KOPT-K1 (cell line): ENCODE data around the gene IL16.

Experiments
- H3K27ac ChIP-seq: fragments of 200-600 bp; sonication (generic); 2 replicates; pipeline ENCODE4 v1.5.1; 2016; ENCODE audit warnings: antibody characterized with exemption, mild to moderate bottlenecking, low read depth, low read length; ENCODE audit not compliant: poor library complexity, severe bottlenecking
- H3K36me3 ChIP-seq: fragments of 200-600 bp; sonication (generic); 2 replicates; pipeline ENCODE4 v1.5.1; 2017; ENCODE audit warnings: antibody characterized with exemption, mild to moderate bottlenecking, low read length, moderate library complexity; ENCODE audit not compliant: insufficient read depth
- H3K9me3 ChIP-seq: fragments of 200-600 bp; sonication (generic); 2 replicates; pipeline ENCODE4 v1.5.1; 2017; ENCODE audit warnings: antibody characterized with exemption, low read length, mild to moderate bottlenecking; ENCODE audit not compliant: insufficient read depth, poor library complexity, severe bottlenecking

IL16 gene

DNA sequence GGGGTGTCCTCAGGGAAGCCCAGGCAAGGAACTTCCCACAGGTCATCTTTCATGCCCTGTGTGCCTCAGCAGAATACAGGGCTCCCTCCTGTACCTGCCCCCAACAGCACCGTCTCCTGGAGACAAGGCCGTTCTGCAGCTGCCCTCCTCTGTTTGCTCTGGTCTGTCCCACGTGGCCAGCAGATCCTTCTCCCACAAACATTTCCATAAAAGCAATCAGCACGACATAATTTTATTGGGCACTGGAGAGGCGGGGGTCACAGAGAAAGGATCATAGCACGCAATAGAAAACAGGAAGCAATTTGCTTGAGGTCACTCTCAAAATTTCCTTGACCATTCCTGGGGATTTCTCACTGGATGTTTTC, 97.8 kb downstream of the IL16 start:
- Histone ChIP-seq H3K9me3 (no peaks in the 10 kb centered on the region), H3K36me3 (peaks cover 7% of the 10 kb centered on the region), H3K27ac (peak overlapping the region; percentile 98)

DNA sequence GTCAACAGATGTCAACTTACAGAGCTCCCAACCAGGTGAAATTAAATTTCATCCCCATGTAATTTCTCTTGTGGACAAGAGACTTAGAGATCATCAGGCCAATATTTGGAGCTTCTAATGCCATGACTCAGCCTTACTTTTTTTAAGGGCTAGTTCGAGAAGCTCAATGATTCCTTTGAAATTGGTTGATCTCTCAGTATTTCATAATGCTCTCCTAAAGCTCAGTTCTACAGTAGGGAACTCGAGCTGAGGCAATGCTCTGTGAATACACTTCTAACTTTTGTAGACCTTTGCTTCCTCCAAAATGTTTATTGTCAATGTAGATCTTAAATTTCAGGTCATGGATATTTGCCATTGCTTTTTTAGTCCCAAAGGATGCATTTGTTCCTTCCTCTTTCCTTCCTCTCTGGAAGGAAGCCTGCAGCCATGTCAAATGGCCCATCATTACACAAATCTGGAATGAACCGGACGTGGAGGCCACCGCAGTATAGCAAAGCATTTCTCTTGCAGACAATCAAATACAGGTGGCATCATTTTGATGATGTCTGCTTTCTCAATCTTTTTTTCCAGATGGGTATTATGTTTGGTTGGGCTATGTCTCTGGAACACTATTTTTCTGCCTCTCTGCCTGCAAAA, 98.9 kb downstream of the IL16 start:
- H3K27ac ChIP-seq, result peak overlapping the region; percentile 98

DNA sequence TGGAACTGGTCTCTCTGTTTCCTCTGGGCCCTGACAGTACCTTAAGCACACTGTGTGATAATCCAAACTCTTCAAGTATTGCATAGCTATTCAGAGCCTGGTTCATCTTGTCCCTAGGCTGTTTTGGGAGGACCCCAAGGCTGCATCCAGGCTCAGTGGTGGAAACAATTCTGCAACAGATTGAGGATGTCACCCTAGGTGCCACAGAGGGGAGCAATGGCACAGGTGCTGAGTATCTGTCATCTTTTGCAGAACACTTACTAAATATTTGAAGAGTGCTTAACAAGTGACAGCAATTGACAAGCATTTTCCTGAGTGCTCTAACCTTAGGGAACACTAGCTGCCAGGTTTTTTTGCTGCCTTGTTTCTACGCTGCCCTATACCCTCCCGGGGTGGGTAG, 99.5 kb downstream of the IL16 start:
- Histone ChIP-seq H3K9me3 (no peaks in the 10 kb centered on the region), H3K27ac (peak overlapping the region; percentile 98), H3K36me3 (peaks cover 24% of the 10 kb centered on the region)

More for the DNA sequence above, 98.9 kb downstream of the IL16 start:
- Histone ChIP-seq H3K36me3 (peaks cover 18% of the 10 kb centered on the region), H3K9me3 (no peaks in the 10 kb centered on the region)

DNA sequence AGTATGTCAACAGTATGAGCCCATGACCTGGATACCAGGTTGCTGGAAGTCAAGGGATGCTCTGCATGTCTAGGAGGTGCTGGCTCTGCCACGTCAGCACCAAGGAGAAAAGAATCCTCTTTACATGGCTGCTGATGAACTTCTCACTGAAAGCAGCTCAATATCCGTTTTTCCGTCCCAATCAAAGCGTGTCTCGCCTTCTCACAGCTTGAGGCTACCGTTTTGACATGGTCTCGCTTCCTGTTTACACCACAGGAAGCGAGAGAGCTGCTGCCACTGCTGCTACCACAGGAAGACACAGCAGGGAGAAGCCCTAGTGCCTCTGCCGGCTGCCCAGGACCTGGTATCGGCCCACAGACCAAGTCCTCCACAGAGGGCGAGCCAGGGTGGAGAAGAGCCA, 100.0 kb downstream of the IL16 start:
- Histone ChIP-seq H3K9me3 (no peaks in the 10 kb centered on the region), H3K36me3 (peaks cover 29% of the 10 kb centered on the region), H3K27ac (peak overlapping the region; percentile 98)

DNA sequence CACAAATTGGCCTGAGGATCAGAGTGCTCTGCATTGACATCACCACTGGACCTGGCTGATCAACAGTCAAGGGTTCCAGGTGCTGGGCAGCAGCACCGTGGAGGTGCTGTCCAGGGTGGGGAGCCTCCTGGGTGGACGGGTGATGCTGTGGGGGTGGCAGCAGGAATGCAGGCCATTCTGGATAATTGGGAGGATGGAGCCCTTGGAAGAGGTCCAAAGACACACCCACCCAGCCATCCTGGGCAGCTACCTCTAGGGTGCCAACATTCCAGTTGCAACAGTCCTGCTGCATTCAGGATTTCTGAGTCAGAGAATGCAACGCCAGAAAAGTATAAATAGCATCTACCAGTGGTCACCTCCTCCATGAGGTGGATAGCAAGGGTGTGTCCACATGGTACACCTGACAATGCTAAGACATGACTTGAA, 100.5 kb downstream of the IL16 start:
- H3K9me3 ChIP-seq, result no peaks in the 10 kb centered on the region
- peaks cover 34% of the 10 kb centered on the region for H3K36me3 ChIP-seq
- peak overlapping the region; percentile 98 for H3K27ac ChIP-seq

DNA sequence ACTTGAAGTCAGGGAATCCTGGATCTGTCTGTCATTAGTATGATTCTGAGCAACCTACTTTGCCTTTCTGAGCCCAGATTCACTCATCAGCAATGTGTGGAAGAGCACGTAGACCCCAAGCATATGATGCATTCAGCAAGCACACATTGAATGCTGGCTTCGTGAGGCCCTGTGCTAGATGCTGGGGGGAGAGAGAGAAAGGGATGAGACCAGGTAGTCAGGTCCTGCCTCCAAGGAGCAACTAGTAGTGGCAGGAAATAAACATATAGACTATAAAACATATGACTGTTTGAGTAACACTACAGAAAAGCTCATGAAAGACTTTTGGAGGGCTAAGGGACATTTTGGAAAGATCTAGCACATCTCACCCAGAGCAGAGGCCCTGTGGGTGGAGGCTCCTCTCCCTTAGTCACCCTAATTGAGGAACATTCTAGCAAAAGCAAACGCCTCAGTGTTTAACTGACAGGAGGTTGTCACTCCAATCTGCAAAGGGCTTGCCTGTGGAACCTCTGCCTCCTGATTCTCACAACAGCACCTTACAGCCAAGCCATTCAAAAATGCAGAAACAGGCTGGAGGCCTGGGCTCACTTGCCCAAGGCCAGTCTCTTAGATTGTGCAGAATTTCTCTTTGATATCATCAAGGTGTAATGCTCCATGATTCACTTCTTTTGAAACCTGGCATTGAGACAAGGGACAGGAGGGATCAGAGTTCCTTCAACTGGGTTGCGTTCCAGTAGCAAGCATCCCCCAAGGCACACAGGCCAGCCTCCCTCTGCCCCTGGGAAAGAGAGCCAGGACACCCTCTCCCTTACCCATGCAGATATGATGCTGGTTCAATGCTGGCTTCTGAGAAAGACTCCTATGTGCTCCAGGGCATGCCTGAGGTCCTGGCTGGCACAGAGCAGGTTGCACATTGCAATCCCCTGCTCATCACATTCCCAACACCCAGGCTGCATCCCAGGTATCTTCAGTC, 101.2 kb downstream of the IL16 start:
- H3K9me3 ChIP-seq, result no peaks in the 10 kb centered on the region
- peaks cover 41% of the 10 kb centered on the region for H3K36me3 ChIP-seq
- H3K27ac ChIP-seq, result peak overlapping the region; percentile 98

DNA sequence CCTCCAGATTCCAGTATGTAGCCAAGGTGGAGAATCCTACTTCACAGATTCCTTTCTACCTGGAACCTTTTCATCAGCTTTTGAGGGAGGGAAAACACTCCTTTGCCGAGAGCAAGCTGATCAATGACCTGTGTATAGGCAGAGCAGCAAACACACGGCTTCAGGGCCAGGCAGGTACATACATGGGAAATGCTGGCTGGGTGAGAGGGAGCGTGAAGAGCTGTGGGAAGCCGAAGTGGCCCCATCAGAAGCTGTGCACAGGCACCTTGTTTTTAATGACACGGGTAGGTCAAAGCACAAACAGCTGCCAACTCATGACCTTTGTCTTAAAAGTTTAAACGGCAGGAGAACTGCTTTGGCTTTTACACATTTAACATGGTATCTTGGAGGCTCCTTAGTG, 101.9 kb downstream of the IL16 start:
- H3K36me3 ChIP-seq, result peaks cover 48% of the 10 kb centered on the region
- no peaks in the 10 kb centered on the region for H3K9me3 ChIP-seq
- H3K27ac ChIP-seq, result peak overlapping the region; percentile 98

DNA sequence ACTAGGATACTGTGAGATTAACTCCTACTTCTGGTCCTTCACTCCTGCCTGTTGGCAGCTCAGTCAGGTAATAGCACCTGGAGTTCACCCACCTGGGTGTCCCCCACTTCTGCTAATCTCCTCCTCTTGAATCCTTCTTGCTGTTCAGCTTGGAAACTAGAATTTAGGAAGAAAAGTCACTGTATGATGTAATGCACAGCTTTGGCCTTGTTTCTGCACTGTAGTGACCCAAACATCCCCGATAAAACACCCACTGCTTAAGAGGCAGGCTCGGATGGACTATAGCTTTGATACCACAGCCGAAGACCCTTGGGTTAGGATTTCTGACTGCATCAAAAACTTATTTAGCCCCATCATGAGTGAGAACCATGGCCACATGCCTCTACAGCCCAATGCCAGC, 102.5 kb downstream of the IL16 start:
- Histone ChIP-seq H3K36me3 (peaks cover 54% of the 10 kb centered on the region), H3K27ac (peak overlapping the region; percentile 98), H3K9me3 (no peaks in the 10 kb centered on the region)

DNA sequence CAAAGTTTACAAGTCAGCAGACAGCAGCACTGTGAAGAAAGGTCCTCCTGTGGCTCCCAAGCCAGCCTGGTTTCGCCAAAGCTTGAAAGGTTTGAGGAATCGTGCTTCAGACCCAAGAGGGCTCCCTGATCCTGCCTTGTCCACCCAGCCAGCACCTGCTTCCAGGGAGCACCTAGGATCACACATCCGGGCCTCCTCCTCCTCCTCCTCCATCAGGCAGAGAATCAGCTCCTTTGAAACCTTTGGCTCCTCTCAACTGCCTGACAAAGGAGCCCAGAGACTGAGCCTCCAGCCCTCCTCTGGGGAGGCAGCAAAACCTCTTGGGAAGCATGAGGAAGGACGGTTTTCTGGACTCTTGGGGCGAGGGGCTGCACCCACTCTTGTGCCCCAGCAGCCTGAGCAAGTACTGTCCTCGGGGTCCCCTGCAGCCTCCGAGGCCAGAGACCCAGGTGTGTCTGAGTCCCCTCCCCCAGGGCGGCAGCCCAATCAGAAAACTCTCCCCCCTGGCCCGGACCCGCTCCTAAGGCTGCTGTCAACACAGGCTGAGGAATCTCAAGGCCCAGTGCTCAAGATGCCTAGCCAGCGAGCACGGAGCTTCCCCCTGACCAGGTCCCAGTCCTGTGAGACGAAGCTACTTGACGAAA, 103.1 kb downstream of the IL16 start:
- no peaks in the 10 kb centered on the region for H3K9me3 ChIP-seq
- peak overlapping the region; percentile 98 for H3K27ac ChIP-seq
- H3K36me3 ChIP-seq, result peaks cover 60% of the 10 kb centered on the region

DNA sequence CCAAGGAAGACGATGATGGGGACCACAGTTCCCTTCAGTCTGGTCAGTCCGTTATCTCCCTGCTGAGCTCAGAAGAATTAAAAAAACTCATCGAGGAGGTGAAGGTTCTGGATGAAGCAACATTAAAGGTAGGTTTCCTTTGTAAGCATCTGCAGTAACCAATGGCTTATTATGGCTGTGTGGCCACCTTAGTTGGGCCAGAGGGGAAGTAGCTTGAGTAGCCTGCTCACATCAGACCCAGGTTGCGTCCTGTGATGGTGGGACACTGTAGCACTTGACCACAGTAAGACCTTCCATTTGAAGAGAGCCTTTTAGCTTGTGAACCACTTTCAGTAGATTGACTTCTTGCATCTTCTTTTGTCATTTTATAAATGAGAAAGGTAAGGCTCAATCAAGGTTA, 104.7 kb downstream of the IL16 start:
- Histone ChIP-seq H3K36me3 (peaks cover 76% of the 10 kb centered on the region), H3K27ac (no peak overlapping the region), H3K9me3 (no peaks in the 10 kb centered on the region)

DNA sequence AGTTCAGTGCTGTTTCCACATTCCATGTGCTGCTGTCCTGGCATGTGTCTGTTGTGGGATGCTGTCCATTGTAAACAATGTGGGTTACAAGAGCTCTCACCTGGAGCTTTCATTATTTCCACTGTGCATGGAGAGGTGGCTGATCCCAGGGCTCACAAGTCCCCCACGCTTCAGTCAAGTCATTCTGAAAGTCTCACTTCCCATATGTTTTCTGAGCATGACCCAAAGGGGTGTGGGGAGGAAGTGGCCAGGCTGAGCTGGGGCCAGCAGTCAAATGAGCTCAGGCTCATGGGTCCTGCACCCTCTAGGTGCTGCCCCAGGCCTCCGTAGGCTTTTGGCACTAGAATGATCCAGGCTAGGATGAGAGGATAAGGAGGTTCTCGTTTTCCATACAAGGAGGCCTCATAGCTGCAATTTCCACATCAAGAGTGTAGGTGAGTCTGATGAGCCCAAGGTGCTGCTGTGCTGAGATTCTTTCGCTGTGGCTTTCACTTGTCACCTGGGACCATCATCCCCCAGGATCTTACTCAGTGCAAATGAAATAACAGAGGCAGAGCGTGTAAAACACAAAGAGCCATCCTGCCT, 105.2 kb downstream of the IL16 start:
- peaks cover 81% of the 10 kb centered on the region for H3K36me3 ChIP-seq
- H3K9me3 ChIP-seq, result no peaks in the 10 kb centered on the region
- no peak overlapping the region for H3K27ac ChIP-seq

DNA sequence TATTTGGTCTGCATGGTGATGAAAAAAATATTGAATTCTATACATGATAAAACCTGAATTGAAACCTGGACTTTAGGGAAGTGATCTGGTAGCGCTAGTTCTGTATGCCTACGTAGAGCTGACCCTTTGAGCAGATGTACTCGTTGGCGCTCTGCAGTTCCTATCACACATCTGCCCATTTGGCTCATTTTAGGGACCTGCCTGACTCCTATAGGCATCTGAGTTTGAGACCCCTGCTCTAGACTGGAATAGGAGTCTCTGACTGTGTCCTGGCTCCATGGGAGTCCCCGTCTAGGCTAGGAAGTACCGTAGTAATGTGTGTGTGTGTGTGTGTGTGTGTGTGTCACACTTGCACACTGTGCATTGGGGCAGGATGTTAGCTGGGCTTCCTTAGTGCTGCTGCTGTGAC, 106.0 kb downstream of the IL16 start:
- Histone ChIP-seq H3K9me3 (no peaks in the 10 kb centered on the region), H3K27ac (no peak overlapping the region), H3K36me3 (peaks cover 89% of the 10 kb centered on the region)

DNA sequence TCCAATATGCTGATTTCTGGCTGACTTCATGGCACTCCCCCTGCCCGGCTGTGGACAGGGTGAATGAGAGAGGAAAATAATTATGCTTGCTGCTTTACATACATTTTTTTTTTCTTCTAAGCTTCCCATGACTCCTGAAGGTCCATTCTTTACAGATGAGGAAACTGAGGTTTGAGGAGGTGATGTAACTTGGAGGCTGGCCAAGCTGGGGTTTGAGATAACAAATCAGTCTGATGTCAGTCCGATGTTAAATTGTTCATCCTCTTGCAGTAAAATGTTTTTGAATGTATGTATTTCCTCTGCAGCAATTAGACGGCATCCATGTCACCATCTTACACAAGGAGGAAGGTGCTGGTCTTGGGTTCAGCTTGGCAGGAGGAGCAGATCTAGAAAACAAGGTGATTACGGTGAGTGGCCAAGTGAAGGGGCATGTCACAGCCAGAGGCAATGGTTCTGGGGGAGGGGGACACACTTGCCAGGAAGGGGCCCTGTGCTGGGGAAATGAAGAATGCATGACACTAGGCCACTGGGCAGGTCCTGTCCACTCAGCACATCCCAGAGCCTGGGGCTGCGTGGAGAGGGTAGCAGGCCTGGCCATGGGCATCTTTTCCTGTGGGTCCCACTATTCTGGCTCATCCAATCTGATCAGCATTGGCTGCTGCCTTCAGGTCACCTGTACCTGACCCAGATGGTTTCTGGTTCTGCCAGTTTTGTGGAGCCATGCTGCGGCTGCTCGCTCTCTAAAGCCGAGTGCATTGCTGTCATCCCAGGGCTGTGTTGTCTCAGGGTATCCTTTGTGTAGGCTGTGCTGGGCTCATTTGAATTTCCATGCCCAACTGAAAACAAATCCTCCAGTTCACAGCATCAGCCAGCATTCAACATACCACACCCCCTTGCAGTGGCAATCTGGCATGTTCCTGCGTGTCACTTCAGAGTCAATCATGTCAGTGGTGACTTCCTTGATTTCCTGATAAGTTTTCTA, 106.9 kb downstream of the IL16 start:
- Histone ChIP-seq H3K9me3 (no peaks in the 10 kb centered on the region), H3K27ac (no peak overlapping the region), H3K36me3 (peaks cover 98% of the 10 kb centered on the region)

DNA sequence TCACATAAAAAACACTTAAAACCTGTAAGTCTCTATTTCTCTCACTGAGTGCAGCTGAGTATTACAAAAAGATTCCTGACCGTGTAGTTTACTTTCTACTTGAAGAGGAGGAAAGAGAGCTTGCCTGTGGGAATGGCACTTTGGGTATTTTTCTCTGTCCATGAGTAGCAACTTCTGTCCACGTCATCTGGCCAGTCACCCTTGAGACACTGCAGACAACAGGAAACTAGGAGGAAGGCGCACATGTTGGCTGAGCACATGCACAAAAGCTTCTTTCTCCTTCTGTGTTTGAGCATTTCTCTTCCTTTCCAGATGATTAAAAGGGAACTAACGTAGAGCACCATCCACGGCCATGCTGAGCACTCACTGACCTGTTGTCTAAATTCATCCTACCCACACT, 107.5 kb downstream of the IL16 start:
- Histone ChIP-seq H3K9me3 (no peaks in the 10 kb centered on the region), H3K27ac (no peak overlapping the region), H3K36me3 (peaks cover 100% of the 10 kb centered on the region)
